Nephron progenitor cell (in vitro differentiated cells): ENCODE data around the gene PALM.
A peak's percentile ranks its signal among the peaks of the same experiment; 100 is the strongest.

Experiments used
- DNase-seq: peaks from one replicate; pipeline ENCODE4 v3.0.0; 2021
- H3K27ac Mint-ChIP-seq: 2 replicates; pipeline ENCODE4 v1.8.0; 2021; ENCODE audit warnings: mild to moderate bottlenecking, moderate library complexity, mixed read lengths
- H3K27me3 Mint-ChIP-seq: 2 replicates; pipeline ENCODE4 v1.8.0; 2021; ENCODE audit warnings: mild to moderate bottlenecking, low read depth, mixed read lengths; ENCODE audit not compliant: poor library complexity
- H3K36me3 Mint-ChIP-seq: 2 replicates; pipeline ENCODE4 v1.8.0; 2021; ENCODE audit warnings: low read depth, mixed read lengths
- H3K4me1 Mint-ChIP-seq: 2 replicates; pipeline ENCODE4 v1.8.0; 2021; ENCODE audit warnings: mixed read lengths
- H3K4me3 Mint-ChIP-seq: 2 replicates; pipeline ENCODE4 v1.8.0; 2021; ENCODE audit warnings: mild to moderate bottlenecking, moderate library complexity, mixed read lengths
- H3K9me3 Mint-ChIP-seq: 2 replicates; pipeline ENCODE4 v1.8.0; 2021; ENCODE audit warnings: mild to moderate bottlenecking, moderate library complexity, mixed read lengths
- CTCF ChIP-seq: fragments of 200-600 bp; sonication (generic); IDR thresholded peaks from 2 replicates; pipeline ENCODE4 v1.5.0; 2021; ENCODE audit warnings: antibody characterized with exemption

Gene PALM

GRCh38 chr19:704447-704741 is 4.3 kb upstream of the PALM start:
- Mint-ChIP-seq H3K4me1 (peaks cover 7% of the 10 kb centered on the region), H3K4me3 (no peak overlapping the region), H3K27me3 (peaks cover 33% of the 10 kb centered on the region), H3K36me3 (no peaks in the 10 kb centered on the region), H3K27ac (no peak overlapping the region), H3K9me3 (peaks cover 20% of the 10 kb centered on the region)
- no peak for DNase-seq
- no peak for TF ChIP-seq CTCF

GRCh38 chr19:709196-709964 is 645 bp downstream of the PALM start:
- Mint-ChIP-seq H3K9me3 (peaks cover 20% of the 10 kb centered on the region), H3K27ac (no peak overlapping the region), H3K27me3 (peaks cover 22% of the 10 kb centered on the region), H3K4me1 (peaks cover 18% of the 10 kb centered on the region), H3K4me3 (peak overlapping the region; percentile 72), H3K36me3 (peaks cover 4% of the 10 kb centered on the region)
- no peak for TF ChIP-seq CTCF
- peak; percentile 47 for DNase-seq

- Mint-ChIP-seq H3K9me3 (peaks cover 23% of the 10 kb centered on the region), H3K27me3 (peaks cover 15% of the 10 kb centered on the region), H3K4me1 (peaks cover 18% of the 10 kb centered on the region), H3K36me3 (peaks cover 10% of the 10 kb centered on the region), H3K27ac (no peak overlapping the region), H3K4me3 (no peak overlapping the region)
- TF ChIP-seq CTCF = no peak
- DNase-seq = no peak
Measured at GRCh38 chr19:709965-710571, 1.3 kb downstream of the PALM start.

- Mint-ChIP-seq H3K27ac (no peak overlapping the region), H3K9me3 (peaks cover 30% of the 10 kb centered on the region), H3K27me3 (peaks cover 9% of the 10 kb centered on the region), H3K4me3 (peak overlapping the region; percentile 77), H3K4me1 (peaks cover 23% of the 10 kb centered on the region), H3K36me3 (peaks cover 17% of the 10 kb centered on the region)
- no peak for DNase-seq
- TF ChIP-seq CTCF = no peak
Measured at GRCh38 chr19:710767-711166, 2.0 kb downstream of the PALM start.

- no peak for DNase-seq
- Mint-ChIP-seq H3K27ac (peak overlapping the region; percentile 69), H3K4me1 (peaks cover 26% of the 10 kb centered on the region), H3K4me3 (peak overlapping the region; percentile 77), H3K9me3 (peaks cover 31% of the 10 kb centered on the region), H3K27me3 (peaks cover 9% of the 10 kb centered on the region), H3K36me3 (peaks cover 20% of the 10 kb centered on the region)
- TF ChIP-seq CTCF = no peak
Measured at GRCh38 chr19:711254-711653, 2.5 kb downstream of the PALM start.

- Mint-ChIP-seq H3K36me3 (peaks cover 20% of the 10 kb centered on the region), H3K4me1 (peaks cover 43% of the 10 kb centered on the region), H3K27me3 (no peaks in the 10 kb centered on the region), H3K9me3 (peaks cover 12% of the 10 kb centered on the region), H3K4me3 (no peak overlapping the region), H3K27ac (no peak overlapping the region)
- no peak for DNase-seq
- no peak for TF ChIP-seq CTCF
Measured at GRCh38 chr19:715347-715746, 6.6 kb downstream of the PALM start.
